HG03103 (cell line): Measurements from ENCODE around the gene PRKRIP1.
"Not testable (repeated sequence)": the region's sequence is repeated elsewhere in the genome, so short reads cannot be mapped to it uniquely, and the experiment has no call there.

Experiments
- ATAC-seq: cut with Tn5 transposase; IDR thresholded peaks from one replicate; pipeline ENCODE4 v1.9.1; 2021; ENCODE audit warnings: low read depth; ENCODE audit not compliant: unreplicated experiment

The PRKRIP1 gene

DNA sequence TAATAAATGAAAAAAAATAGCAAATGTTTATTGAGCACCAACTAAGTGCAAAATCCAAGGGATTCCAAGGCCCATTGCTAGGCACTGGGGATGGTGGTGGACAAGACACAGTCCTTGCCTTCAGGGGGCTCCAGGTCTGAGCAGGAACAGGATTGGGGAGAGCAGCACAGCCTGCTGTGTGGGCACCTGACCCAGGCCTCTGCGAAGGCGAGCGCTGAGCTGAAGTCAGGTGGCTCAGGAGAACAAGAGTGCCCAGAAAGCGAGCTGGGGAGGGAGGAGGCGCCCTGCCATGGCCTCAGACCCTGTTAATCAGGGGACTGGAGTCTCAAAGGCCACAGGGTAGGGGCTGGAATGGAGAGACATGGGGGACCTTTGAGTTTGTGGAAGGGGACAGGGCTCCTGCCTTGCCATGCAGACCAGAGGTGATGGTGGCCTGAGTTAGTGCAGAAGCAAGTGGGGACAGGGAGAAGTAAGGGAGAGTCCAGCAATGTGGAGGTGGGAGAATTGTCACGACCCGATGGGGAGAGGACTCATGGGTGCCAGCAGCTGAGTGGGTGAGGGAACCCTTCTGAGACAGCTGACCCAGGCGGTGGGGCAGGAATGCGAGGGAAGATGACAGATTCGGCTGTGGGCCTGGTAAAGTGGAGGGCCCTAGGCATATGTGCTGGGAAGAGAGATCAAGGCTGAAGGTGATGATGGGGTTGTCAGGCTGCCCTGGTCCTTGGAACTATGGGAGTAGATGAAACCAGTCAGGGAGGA lies 33.2 kb downstream of the PRKRIP1 start:
- no peak for ATAC-seq

DNA sequence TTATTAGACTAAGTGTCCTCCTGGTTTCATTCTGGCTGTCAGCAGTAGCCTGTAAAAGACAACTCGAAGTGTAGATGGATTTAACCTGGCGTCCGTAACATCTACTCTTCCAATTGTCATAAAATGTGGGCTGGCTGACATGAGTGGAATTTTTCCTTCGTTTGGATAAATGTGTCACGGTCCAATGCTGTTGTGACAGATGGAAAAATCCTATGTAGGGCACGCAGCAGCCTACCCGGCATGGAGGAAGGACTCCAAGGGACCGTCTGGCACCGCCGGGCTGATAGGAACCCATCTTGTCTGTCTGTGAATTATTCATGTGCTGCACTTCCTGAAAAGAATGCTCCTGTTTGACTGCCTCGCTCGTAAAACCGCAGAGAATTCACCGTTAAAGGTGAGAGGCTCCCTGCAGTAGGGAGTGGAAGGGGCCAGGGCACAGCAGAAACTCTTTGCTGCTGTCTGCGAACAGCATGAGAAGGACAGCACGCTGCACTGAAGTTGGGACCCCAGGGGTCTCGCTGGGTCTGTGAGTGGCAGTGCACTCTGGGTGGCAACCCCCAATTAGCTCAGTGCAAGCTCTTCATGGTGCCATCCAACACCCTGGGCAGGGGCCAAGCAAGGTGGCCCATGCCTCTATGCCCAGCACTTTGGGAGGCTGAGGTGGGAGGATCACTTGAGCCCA lies 35.6 kb downstream of the PRKRIP1 start:
- no peak for ATAC-seq

DNA sequence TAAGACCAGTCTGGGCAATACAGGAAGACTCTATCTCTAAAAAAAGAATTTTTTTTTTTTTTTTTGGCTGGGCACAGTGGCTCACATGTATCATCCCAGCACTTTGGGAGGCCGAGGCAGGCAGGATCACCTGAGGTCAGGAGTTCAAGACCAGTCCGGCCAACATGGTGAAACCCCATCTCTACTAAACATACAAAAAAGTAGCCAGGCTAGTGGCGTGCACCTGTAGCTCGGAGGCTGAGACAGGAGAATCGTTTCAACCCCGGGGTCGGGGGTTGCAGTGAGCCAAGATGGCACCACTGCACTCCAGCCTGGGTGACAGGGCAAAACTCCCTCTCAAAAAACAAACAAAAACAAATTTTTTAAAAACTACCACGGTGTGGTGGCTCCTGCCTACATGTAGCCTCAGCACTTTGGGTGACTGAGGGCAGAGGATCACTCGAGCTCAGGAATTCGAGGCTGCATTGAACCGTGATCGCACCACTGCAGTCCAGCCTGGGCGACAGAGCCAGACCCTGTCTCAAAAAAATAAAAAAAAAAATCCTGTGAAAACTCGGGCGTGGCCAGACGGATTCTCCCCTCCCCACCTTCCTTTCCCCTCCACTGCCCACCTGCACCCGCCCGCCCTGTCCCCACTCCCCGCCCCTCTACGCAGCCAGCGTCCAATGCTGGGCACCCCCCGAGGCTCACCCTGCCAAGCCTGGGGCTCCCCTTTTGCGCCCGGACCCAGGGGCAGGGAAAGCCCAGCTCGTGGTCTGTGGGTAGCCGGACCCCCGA lies 36.5 kb downstream of the PRKRIP1 start:
- ATAC-seq: no peak

DNA sequence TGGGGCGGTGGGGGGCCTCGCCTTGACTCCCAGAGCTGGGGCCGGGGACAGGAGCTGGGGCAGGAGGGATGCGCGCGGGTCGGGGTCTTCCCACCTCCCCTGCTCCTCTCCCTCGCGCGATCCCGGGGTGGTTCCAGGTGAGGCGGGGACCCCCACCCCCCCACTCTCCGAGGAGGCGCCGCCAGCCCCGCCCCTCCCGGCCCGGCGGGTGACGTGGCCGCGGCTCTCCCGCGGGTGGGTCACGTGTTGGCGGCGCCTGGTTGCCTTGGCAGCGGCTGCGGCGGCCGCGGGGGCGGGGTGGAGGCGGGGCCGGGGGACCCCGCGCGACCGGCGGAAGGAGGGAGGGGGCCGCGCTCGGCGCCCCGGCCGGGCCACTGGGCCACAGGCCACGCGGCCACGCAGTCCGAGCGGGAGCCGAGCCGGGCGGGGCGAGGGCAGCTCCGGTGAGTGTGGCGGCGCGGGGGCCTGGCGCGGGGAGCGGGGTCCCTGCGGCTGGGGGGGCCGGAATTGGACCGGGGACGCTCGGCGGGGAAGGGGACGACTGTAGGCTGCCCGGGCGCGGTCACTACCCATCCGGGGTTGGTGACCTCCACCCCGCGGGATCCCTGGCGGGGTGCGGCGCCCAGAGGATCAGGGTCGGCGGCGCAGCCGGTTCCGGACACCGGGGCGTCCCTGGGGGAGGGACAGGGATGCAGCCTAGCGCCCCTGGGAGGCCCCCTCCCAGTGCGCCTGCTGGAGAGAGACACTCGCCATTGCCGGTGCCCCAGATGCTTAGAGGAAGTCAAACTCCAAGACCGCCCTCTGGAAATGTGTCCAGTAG lies 37.3 kb downstream of the PRKRIP1 start, which contains the start of gene ORAI2:
Gene ORAI2, plus strand, starts transcription at position 357 of the 820 bp plus-strand sequence. CDS start 5,382 bp downstream, outside the sequence.
- ATAC-seq: no peak

DNA sequence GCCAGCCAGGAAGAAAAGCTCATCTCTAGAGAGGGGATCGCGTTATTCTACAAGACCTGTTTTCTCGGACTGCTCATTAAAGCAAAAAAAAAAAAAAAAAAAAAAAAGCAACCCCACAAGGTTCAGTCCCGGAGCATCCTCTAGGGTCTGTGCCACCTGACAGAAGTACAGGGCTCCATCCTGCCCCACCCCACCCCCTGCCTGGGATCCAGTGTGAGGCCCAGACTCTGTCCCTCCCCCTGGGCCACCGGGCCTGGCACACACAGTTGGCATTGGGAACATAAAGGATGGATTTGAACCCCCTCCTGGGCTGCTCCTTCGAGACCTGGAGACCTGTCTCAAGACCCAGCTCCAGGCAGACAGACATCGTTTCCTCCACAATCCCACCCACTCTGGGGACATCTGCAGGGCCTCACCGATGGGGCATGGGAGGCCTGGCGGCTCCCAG lies 37.9 kb downstream of the PRKRIP1 start:
- no peak for ATAC-seq

DNA sequence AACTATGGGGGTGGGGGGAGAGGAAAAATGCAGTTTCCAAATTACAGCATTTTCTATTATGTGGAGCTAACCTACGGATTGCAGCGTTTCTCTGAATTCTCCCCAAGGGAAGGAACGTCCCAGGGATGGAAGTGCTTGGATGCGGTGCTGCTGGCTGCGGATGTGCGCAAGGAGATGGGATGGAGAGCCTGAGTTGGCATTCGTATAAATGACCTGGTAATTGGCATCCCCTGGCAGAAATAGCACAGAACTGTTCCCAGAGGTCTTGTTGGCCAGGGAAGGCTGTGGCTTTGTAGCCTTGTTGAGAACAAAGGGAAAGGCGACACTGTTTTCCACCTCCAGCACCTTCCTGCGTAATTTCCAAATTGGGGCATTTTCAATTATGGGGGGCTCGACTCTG lies 40.0 kb downstream of the PRKRIP1 start:
- no peak for ATAC-seq

DNA sequence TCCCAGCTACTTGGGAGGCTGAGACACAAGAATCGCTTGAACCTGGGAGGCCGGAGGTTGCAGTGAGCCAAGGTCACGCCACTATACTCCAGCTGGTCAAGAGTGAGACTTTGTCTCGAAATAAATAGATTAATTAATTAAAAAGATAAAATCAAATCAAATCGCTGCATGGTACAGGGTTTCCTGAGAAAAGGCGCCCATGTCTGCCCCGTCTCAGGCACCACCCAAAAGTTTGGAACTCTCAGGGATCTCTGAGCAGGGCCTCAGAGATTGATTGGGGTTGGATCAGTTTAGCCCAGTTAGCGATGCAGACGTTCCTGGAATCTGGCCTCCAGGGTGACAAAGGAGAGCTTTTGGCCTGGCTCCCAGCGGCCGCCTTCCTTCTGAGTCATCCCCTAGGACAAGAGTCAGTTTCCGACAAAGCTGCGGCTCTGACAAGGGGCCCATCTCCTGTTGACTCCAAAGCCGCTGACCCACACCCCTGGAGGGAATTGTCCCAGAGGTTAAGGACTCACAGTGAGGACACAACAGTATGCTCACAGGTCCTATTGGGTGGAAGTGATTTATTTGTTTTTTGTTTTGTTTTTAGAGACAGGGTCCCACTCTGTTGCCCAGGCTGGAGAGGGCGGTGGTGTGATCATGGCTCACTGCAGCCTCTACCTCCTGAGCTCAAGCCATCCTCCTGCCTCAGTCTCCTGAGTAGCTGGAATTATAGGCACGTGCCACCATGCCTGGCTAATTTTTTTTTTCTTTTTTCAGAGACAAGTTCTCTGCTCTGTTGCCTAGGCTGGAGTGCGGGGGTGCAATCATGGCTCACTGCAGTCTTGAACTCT lies 44.0 kb downstream of the PRKRIP1 start:
- ATAC-seq: no peak

DNA sequence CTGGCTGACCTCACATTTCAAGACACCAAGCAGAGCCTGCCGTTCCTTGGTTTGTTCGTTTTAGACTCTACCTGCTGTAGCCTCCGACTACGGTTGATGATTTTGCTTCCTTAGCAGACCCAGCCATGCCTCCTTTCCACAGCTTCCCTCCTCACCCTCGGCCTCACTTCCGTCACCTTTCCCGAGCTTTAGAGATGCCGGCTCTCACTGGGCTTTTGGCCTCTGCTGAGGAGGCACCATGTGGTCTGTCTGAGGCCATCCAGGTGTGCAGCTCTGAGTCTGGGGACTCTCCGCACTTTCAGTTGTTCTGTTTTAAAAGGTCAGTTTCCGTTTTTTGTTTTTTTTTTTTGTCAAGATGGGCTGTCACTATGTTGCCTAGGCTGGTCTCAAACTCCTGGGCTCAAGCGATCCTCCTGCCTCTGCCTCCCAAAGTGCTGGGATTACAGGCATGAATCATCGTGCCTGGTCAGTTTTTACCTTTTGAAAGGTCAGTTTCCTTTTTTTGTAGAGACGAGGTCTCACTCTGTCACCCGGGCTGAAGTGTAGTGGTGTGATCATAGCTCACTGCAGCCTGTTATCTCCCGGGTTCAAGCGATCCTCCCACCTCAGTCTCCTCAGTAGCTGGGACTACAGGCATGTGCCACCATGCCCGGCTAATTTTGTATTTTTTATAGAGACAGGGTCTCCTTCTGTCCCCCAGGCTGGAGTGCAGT lies 49.0 kb downstream of the PRKRIP1 start:
- peak; percentile 42 for ATAC-seq

DNA sequence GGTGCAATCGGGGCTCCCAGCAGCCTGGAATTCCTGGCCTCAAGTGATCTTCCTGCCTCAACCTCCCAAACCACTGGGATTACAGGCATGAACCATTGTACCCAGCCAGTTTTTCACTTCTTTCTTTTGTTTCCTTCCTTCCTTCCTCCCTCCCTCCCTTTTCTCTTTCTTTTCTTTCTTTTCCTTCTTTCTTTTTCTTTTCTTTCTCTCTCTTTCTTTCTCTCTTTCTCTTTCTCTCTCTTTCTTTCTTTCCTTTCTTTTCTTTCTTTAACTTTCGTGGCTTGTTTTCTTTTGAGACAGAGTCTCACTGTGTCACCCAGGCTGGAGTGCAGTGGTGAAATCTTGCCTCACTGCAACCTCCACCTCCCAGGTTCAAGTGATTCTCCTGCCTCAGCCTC lies 49.5 kb downstream of the PRKRIP1 start:
- ATAC-seq: no peak

DNA sequence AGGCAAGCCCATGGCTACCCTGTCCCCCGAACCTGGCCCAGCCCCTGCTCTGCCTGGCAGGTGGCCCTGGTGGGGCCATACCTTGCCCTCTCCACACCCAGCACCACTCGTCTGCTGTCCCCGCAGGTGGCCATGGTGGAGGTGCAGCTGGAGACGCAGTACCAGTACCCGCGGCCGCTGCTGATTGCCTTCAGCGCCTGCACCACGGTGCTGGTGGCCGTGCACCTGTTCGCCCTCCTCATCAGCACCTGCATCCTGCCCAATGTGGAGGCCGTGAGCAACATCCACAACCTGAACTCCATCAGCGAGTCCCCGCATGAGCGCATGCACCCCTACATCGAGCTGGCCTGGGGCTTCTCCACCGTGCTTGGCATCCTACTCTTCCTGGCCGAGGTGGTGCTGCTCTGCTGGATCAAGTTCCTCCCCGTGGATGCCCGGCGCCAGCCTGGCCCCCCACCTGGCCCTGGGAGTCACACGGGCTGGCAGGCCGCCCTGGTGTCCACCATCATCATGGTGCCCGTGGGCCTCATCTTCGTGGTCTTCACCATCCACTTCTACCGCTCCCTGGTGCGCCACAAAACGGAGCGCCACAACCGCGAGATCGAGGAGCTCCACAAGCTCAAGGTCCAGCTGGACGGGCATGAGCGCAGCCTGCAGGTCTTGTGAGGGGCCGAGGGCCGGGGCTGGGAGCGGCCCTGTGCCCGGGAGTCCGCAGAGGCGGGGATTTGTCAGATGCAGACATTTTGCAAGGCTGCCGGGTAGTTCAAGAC lies 50.4 kb downstream of the PRKRIP1 start:
- ATAC-seq: no peak

DNA sequence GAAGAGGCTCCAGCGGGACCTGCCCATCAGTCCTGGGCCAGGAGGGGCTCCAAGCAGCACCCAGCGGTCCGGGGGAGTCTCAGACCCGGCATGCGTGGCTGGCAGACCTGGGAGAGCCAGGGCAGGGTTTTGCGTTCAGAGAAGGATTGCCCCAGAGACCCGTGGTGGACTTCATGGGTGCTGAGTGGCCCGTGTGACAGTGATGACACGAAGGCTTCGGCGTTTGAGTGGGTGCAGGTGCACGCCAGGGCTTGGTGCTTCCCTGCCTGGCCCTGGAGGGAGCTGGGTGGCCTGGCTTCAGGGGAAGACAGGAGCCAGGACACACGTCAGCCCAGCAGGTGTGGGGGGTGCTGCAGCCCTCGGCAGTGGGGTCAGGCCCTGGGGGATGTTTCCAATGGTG lies 51.1 kb downstream of the PRKRIP1 start:
- no peak for ATAC-seq

DNA sequence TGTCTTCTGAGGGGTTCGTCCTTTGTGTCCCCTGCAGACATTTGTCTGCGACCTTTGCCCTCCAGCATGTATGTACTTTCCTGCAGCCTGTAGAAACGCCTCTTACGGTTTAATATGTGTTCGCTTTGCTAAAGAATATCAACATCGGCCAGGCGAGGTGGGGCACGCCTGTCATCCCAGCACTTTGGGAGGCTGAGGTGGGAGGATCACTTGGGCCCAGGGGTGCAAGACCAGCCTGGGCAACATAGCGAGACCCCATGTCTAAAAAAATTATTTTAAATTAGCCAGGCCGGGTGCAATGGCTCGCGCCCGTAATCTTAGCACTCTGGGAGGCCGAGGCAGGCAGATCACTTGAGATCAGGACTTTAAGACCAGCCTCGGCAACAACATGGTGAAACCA lies 53.0 kb downstream of the PRKRIP1 start:
- no peak for ATAC-seq

DNA sequence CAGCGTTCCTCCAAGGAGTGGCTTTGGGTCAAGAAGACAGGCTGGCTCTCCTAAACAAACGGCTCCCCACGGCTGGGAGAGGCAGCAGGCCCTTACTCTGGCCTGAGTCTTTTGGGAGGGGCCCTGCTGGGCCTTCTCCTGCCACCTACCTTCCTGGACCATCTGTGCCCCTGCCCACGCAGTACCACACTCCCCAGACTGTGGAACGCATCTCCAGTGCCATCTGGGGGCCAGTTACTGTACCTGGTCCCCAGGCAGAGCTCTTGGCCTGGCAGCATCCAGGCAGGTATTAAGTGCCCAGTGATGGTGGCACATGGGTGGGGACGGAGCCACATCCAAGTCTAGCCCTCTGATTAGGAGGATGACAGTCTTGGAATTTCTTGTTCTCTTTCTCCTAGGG lies 54.1 kb downstream of the PRKRIP1 start:
- ATAC-seq: no peak

DNA sequence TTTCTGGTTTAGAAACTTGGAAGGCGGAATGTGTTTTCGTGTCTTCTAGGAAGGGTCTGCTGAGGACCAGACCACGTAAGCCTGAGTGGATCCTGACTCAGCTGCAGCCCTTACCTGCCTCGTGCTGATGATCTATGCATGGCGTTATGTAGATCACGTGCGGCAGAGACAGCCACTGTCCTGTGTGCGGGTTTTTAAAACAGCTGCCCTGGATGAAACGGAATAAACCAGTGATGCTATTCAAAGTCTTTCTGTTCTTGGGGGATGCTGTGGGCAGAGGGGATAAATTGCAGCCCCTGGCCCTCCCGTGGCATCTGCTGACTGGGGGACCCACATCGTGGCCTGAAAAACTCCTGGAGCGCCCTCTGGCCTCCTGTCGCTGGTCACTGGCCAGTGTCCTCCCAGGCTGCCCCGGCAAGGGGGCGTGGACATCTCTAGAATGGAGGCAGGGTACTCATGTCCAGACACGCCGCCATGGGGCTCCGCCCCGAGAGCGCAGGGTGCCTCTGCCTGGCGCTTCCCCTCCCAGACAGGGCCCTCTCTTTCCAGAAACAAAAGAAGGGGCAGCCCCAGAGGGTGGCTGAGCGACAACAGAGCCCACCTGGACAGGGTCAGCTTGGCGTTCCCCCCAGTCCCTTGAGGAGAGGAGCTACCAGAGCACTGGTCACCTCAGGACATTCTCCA lies 55.4 kb downstream of the PRKRIP1 start:
- ATAC-seq: no peak

DNA sequence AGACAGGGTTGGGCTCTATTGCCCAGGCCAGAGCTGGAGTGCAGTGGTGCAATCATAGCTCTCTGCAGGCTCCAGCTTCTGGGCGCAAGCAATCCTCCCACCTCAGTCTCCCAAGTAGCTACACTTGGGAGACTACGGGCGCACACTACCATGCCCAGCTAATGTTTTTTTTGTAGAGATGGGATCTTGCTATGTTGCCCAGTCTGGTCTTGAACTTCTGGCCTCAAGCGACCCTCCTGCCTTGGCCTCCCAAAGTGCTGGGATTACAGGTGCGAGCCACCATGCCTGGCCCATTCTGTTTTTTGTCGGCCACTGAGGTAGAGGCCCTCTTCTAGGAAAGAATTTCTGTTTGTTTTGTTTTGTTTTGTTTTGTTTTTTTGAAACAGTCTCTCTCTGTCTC lies 56.3 kb downstream of the PRKRIP1 start:
- no peak for ATAC-seq

DNA sequence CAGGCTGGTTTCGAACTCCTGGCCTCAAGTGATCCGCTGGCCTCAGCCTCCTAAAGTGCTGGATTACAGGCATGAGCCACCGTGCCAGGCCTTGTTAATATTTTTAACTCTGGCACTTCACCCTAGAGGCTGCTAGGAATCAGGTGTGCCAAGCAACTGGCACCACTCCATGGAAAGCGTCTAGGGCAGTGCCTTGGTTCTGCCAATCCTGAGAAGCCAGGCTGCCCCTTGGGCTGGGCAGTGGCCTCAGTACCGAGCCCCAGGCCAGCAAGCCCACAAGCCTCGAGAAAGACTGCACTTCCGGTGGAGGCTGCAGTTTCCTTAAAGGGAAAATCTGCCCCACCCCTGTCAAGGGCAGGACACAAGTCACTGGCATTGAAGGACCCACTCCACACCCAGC lies 57.2 kb downstream of the PRKRIP1 start:
- no peak for ATAC-seq

DNA sequence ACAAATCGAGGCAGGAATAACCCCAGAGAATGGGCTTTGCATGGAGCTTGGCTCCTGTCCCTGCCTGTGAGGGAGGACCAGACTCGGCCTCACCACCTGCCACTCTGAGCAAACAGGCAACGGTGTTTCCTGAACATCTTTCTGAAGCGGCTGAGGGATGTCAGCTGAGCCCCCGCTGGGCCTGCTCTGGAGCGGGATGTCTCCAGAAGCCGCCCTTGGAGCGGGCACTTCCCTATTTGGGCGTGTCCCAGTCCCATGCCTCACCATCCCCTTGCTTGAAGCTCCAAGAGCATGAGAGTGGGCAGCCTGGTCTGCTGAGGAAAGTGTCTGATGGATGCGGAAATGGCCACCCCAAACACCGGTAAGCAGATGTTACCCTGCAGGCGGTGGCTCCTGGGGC lies 58.3 kb downstream of the PRKRIP1 start:
- no peak for ATAC-seq

DNA sequence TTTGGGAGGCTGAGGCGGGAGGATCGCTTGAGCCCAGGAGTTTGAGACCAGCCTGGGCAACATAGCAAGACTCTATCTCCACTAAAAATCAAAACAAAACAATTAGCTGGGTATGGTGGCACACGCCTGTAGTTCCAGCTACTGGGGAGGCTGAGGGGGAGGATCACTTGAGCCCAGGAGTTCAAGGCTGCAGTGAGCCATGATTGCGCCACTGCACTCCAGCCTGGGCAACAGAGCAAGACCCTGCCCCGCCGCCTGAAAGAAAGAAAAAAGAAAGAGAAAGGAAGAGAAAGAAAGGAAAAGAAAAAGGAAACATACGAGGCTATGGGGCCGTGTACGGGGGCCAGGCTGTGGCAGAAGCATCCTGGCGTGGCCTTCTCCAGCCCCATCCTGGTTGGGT lies 58.8 kb downstream of the PRKRIP1 start:
- ATAC-seq: not testable (repeated sequence)
